Adrenal gland (tissue), 12 donors: ENCODE measurements around the gene CEP192. TPM values are rescaled to one million over a fixed set of nuclear protein-coding genes. Genes with fewer than 3 reads are reported as not detected.

Source experiments
- DNase-seq, 7 donors: peaks; one replicate each; pipeline ENCODE4 v3.0.0-alpha.2; 2019 to 2020
- H3K27ac ChIP-seq, 5 donors: fragments of 200-600 bp; sonication (generic) in 4 of 5; 1 replicate in 3 of 5; 2 replicates in 2 of 5; pipeline versions ENCODE4 v1.5.1 to v1.8.0; 2016 to 2020; ENCODE audit warnings: mild to moderate bottlenecking in 1 of 5
- H3K27me3 ChIP-seq: fragments of 200-600 bp; 2 replicates; pipeline ENCODE4 v1.8.0; 2021
- H3K36me3 ChIP-seq, 2 donors: fragments of 200-600 bp; replicated peaks in 1 of 2; 1 replicate in 1 of 2; 2 replicates in 1 of 2; pipeline versions ENCODE4 v1.5.1 to v1.8.0; 2018 to 2022
- H3K4me1 ChIP-seq, 2 donors: fragments of 200-600 bp; replicated peaks in 1 of 2; 1 replicate in 1 of 2; 2 replicates in 1 of 2; pipeline versions ENCODE4 v1.5.1 to v1.8.0; 2018 to 2021
- H3K4me3 ChIP-seq, 4 donors: fragments of 200-600 bp; sonication (generic) in 3 of 4; one replicate each; pipeline ENCODE4 v1.5.1; 2016 to 2018
- H3K9me3 ChIP-seq, 3 donors: fragments of 200-600 bp; sonication (generic) in 1 of 3; replicated peaks in 1 of 3; 1 replicate in 2 of 3; 2 replicates in 1 of 3; pipeline versions ENCODE4 v1.5.1 to v1.8.0; 2016 to 2021
- POLR2A ChIP-seq, 2 donors: fragments of 450-650 bp; IDR thresholded peaks; one replicate each; pipeline ENCODE4 v1.6.1; 2017; ENCODE audit warnings: antibody characterized with exemption in 2 of 2, mild to moderate bottlenecking in 2 of 2, moderate library complexity in 1 of 2
- WGBS, 4 donors: extraction: QIAGEN DNeasy Blood & Tissue Kit in 2 of 4; methylation state at CpG; one replicate each; pipeline versions ENCODE4 v1.1.5 to v1.1.7; 2013 to 2017; 5-methylcytosine and 5-hydroxymethylcytosine counted together
- intact Hi-C, 2 donors: fragments of 100-400 bp; cut with DNase I; formaldehyde crosslinking; loops; one replicate each; pipeline versions ENCODE4 v1.14.1 to v1.15.0; 2022 to 2023
- polyA plus RNA-seq, 3 donors: library from polyadenylated mRNA; stranded (reverse); fragments of 200-250 nt in 2 of 3; fragments of 350-450 nt in 1 of 3; fragmentation: Illumina TruSeq in 1 of 3; extraction: RNeasy Lipid Tissue Mini Kit (QIAGEN cat#74804) in 1 of 3; gene quantifications; one replicate each; pipeline ENCODE4 v1.2.3, GENCODE V29; 2013 to 2014
- total RNA-seq, 9 donors: library from RNA; depleted of rRNA in 4 of 9; stranded (reverse); fragments of >200 nt in 4 of 9; fragments of 120-200 nt in 1 of 9; fragmentation: NEBNext Ultra II Directional in 1 of 9; extraction: Animal tissue kit (Norgen Biotek cat#: 25700) in 1 of 9; gene quantifications; one replicate each; pipeline versions ENCODE4 v1.1.0 to v1.2.4, GENCODE V29; 2013 to 2023
- TF ChIP-seq, protein P1 (sequence below), 6 experiments: fragments of 450-650 bp in 4 of 6; fragments of 200-600 bp in 2 of 6; sonication (generic) in 1 of 6; IDR thresholded peaks; 1 replicate in 5 of 6; 2 replicates in 1 of 6; pipeline versions ENCODE4 v1.5.1 to v1.8.0; 2016 to 2021; ENCODE audit warnings: antibody characterized with exemption in 6 of 6, mild to moderate bottlenecking in 2 of 6, moderate library complexity in 1 of 6
- donor health status: healthy with polysubstance abuse.
- donor health status: Bipolar disorder and iron deficiency.
- donor health status: DM: yes; HTN: yes; CAD: no.
- donor health status: DM: no; HTN: no; CAD: no.
- donor health status: DM: no; HTN: no; CAD: no.
- donor health status: DM: yes; HTN: yes; CAD: no.

CEP192 gene
- total and polyA plus RNA-seq, 12 donors, result 7.5 to 36.8 (median 16.3) TPM

DNA sequence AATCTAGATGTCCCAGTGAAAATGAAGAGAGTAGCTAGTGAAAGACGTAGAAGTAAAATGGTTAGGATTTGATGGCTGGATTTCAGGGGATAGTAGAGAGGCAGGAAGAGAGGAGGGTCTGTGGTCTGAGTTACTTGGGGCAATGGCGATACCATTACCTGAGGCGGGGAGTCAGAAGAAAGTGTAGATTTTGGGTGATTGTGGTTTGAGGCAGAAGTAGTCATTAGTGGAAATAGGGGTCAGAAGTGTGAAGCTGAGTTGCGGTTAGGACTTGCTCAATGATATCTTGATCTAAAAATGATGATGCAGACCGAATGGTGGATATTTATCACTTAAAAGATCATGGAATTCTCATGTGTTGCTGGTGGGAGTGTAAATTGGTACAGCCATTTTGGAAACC is 41.0 kb downstream of the CEP192 start:
- Histone ChIP-seq H3K36me3 (peaks cover 0 to 15% of the 10 kb centered on the region in 2 donors), H3K4me3 (no peak overlapping the region), H3K9me3 (no peaks in the 10 kb centered on the region), H3K27me3 (no peaks in the 10 kb centered on the region), H3K4me1 (no peaks in the 10 kb centered on the region), H3K27ac (no peak overlapping the region)
- 89 to 96% (median 92%) methylated on average over 5 of the region's 5 CpGs for WGBS, 4 donors
- no peak for DNase-seq
- no peak for TF ChIP-seq POLR2A (IDR thresholded peaks at IDR 0.05)
- TF ChIP-seq, protein P1, sequence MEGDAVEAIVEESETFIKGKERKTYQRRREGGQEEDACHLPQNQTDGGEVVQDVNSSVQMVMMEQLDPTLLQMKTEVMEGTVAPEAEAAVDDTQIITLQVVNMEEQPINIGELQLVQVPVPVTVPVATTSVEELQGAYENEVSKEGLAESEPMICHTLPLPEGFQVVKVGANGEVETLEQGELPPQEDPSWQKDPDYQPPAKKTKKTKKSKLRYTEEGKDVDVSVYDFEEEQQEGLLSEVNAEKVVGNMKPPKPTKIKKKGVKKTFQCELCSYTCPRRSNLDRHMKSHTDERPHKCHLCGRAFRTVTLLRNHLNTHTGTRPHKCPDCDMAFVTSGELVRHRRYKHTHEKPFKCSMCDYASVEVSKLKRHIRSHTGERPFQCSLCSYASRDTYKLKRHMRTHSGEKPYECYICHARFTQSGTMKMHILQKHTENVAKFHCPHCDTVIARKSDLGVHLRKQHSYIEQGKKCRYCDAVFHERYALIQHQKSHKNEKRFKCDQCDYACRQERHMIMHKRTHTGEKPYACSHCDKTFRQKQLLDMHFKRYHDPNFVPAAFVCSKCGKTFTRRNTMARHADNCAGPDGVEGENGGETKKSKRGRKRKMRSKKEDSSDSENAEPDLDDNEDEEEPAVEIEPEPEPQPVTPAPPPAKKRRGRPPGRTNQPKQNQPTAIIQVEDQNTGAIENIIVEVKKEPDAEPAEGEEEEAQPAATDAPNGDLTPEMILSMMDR (IDR thresholded peaks at IDR 0.05), result no peak
- intact Hi-C loops, result no loop called here

DNA sequence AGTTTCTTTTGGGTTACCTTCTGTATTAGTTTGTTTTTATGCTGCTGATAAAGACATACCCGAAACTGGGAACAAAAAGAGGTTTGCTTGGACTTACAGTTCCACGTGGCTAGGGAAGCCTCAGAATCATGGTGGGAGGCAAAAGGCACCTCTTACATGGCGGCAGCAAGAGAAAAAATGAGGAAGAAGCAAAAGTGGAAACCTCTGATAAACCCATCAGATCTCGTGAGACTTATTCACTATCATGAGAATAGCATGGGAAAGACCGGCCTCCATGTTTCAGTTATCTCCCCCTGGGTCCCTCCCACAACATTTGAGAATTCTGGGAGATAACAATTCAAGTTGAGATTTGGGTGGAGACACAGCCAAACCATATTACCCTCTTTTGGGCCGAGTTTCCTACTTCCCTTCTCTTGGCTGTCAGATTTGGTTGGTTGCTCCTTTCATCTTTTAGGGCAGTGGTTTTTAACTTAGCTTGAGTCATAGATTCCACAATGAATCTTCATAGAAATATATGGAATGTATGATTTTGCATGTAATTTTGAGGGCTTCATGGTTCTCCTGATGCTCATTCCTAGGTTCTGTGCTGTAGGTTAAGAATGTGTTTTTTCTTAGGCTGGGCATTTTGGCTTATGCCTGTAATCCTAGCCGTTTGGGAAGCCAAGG is 44.2 kb downstream of the CEP192 start:
- no peak overlapping the region for H3K27ac ChIP-seq
- DNase-seq, result no peak
- TF ChIP-seq, protein P1 (IDR thresholded peaks at IDR 0.05), result no peak
- 96 to 97% (median 96%) methylated on average over 7 of the region's 7 CpGs for WGBS, 4 donors
- no peaks in the 10 kb centered on the region for H3K9me3 ChIP-seq
- no peaks in the 10 kb centered on the region for H3K4me1 ChIP-seq
- no peak overlapping the region for H3K4me3 ChIP-seq
- no peaks in the 10 kb centered on the region for H3K27me3 ChIP-seq
- intact Hi-C loops, result no loop called here
- H3K36me3 ChIP-seq, result peaks cover 0 to 6% of the 10 kb centered on the region in 2 donors

- TF ChIP-seq POLR2A (IDR thresholded peaks at IDR 0.05), result no peak
- TF ChIP-seq, protein P1 (IDR thresholded peaks at IDR 0.05), result no peak
- DNase-seq, result no peak
- no peaks in the 10 kb centered on the region for H3K27me3 ChIP-seq
- no peaks in the 10 kb centered on the region for H3K4me1 ChIP-seq
- H3K9me3 ChIP-seq, result no peaks in the 10 kb centered on the region
- WGBS, 4 donors, result 84 to 96% (median 89%) methylated on average over 5 to 7 of the region's 7 CpGs
- intact Hi-C loops, result no loop called here
- no peak overlapping the region for H3K27ac ChIP-seq
- H3K4me3 ChIP-seq, result no peak overlapping the region
- no peaks in the 10 kb centered on the region for H3K36me3 ChIP-seq
Measured at GRCh38 chr18:13036622-13037320, 45.6 kb downstream of the CEP192 start.

GRCh38 chr18:13039806-13040205 is 48.6 kb downstream of the CEP192 start:
- no peak overlapping the region for H3K27ac ChIP-seq
- WGBS, 4 donors, result 87 to 97% (median 91%) methylated on average over 1 of the region's 1 CpG
- no peaks in the 10 kb centered on the region for H3K9me3 ChIP-seq
- no peaks in the 10 kb centered on the region for H3K4me1 ChIP-seq
- H3K27me3 ChIP-seq, result no peaks in the 10 kb centered on the region
- no peak for DNase-seq
- no peaks in the 10 kb centered on the region for H3K36me3 ChIP-seq
- intact Hi-C loops, result no loop called here
- TF ChIP-seq POLR2A (IDR thresholded peaks at IDR 0.05), result no peak
- TF ChIP-seq, protein P1 (IDR thresholded peaks at IDR 0.05), result no peak
- H3K4me3 ChIP-seq, result no peak overlapping the region
